ENCODE data around the gene FN3KRP.
"Not testable (repeated sequence)": the region's sequence is repeated elsewhere in the genome, so short reads cannot be mapped to it uniquely, and the experiment has no call there.

- not testable (repeated sequence) for TF ChIP-seq CTCF (IDR thresholded peaks at IDR 0.05; ENCODE audit: low read depth, low read length); EZH2phosphoT487 (IDR thresholded peaks at IDR 0.05; ENCODE audit: low read depth)
These were observed 58.0 kb downstream of the FN3KRP start for GRCh38 chr17:82774456-82774855.

All from OCI-LY3 (cell line).